Measurements from ENCODE around the gene DNAAF5. TPM values are rescaled to one million over a fixed set of nuclear protein-coding genes. Genes with fewer than 3 reads are reported as not detected.
A peak's percentile ranks its signal among the peaks of the same experiment; 100 is the strongest.

Gene DNAAF5
- polyA plus RNA-seq, 1 experiment: 12.6 TPM

- Histone ChIP-seq H3K9me3 (ENCODE audit: control insufficient read depth, insufficient read depth, low read length) (peaks cover 7% of the 10 kb centered on the region), H3K27me3 (ENCODE audit: control insufficient read depth, insufficient read depth, low read length) (no peaks in the 10 kb centered on the region), H3K4me3 (ENCODE audit: low read depth, low read length) (no peak overlapping the region), H3K27ac (ENCODE audit: low read depth, low read length) (no peak overlapping the region)
- DNase-seq (ENCODE audit: low read depth, low spot score): no peak
- ChIA-PET CTCF (interaction anchor here (0.6 to 0.7 kb wide), 2 partner anchors 40 to 53 kb away, joined by 3 read pairs; no protein-coding TSS in a partner anchor), POLR2A (no interaction called here)
- no peak for TF ChIP-seq CTCF (IDR thresholded peaks at IDR 0.05; ENCODE audit: low read depth, low read length)
These were observed 23.4 kb upstream of the DNAAF5 start for GRCh38 chr7:703049-703448.

GRCh38 chr7:706721-707120 is 19.8 kb upstream of the DNAAF5 start:
- no peak for TF ChIP-seq CTCF (IDR thresholded peaks at IDR 0.05; ENCODE audit: low read depth, low read length)
- ChIA-PET CTCF (no interaction called here), POLR2A (no interaction called here)
- Histone ChIP-seq H3K27ac (ENCODE audit: low read depth, low read length) (no peak overlapping the region), H3K27me3 (ENCODE audit: control insufficient read depth, insufficient read depth, low read length) (no peaks in the 10 kb centered on the region), H3K9me3 (ENCODE audit: control insufficient read depth, insufficient read depth, low read length) (peaks cover 11% of the 10 kb centered on the region), H3K4me3 (ENCODE audit: low read depth, low read length) (no peak overlapping the region)
- no peak for DNase-seq (ENCODE audit: low read depth, low spot score)

GRCh38 chr7:707296-708000 is 19.1 kb upstream of the DNAAF5 start:
- H3K4me3 ChIP-seq (ENCODE audit: low read depth, low read length): no peak overlapping the region
- POLR2A ChIA-PET: no interaction called here
- peaks cover 11% of the 10 kb centered on the region for H3K9me3 ChIP-seq (ENCODE audit: control insufficient read depth, insufficient read depth, low read length)
- DNase-seq (ENCODE audit: low read depth, low spot score): no peak
- peak overlapping the region; percentile 11 for H3K27ac ChIP-seq (ENCODE audit: low read depth, low read length)
- H3K27me3 ChIP-seq (ENCODE audit: control insufficient read depth, insufficient read depth, low read length): no peaks in the 10 kb centered on the region
- CTCF ChIA-PET: no interaction called here
- no peak for TF ChIP-seq CTCF (IDR thresholded peaks at IDR 0.05; ENCODE audit: low read depth, low read length)

GRCh38 chr7:710161-710560 is 16.3 kb upstream of the DNAAF5 start:
- H3K27ac ChIP-seq (ENCODE audit: low read depth, low read length): no peak overlapping the region
- peaks cover 4% of the 10 kb centered on the region; the same call in 1 of the 2 replicates for H3K9me3 ChIP-seq (ENCODE audit: control insufficient read depth, insufficient read depth, low read length)
- ChIA-PET POLR2A (no interaction called here), CTCF (interaction anchor here (0.6 kb wide), 1 partner anchor 20 kb away, joined by 4 read pairs; no protein-coding TSS in a partner anchor)
- no peak for DNase-seq (ENCODE audit: low read depth, low spot score)
- no peak for TF ChIP-seq CTCF (IDR thresholded peaks at IDR 0.05; ENCODE audit: low read depth, low read length)
- H3K27me3 ChIP-seq (ENCODE audit: control insufficient read depth, insufficient read depth, low read length): peaks cover 2% of the 10 kb centered on the region
- no peak overlapping the region for H3K4me3 ChIP-seq (ENCODE audit: low read depth, low read length)

- Histone ChIP-seq H3K27me3 (ENCODE audit: control insufficient read depth, insufficient read depth, low read length) (peaks cover 2% of the 10 kb centered on the region), H3K27ac (ENCODE audit: low read depth, low read length) (no peak overlapping the region), H3K4me3 (ENCODE audit: low read depth, low read length) (peak overlapping the region; percentile 50), H3K9me3 (ENCODE audit: control insufficient read depth, insufficient read depth, low read length) (peaks cover 4% of the 10 kb centered on the region; the same call in 1 of the 2 replicates)
- POLR2A ChIA-PET: no interaction called here
- no peak for TF ChIP-seq CTCF (IDR thresholded peaks at IDR 0.05; ENCODE audit: low read depth, low read length)
- no peak for DNase-seq (ENCODE audit: low read depth, low spot score)
- CTCF ChIA-PET: no interaction called here
These were observed 15.2 kb upstream of the DNAAF5 start for GRCh38 chr7:711093-711921.

Measured in AG04450 (cell line).